Glomerular visceral epithelial cell (primary cell): Measurements from ENCODE around the gene C1RL.
"Not testable (repeated sequence)": the region's sequence is repeated elsewhere in the genome, so short reads cannot be mapped to it uniquely, and the experiment has no call there.

Source experiments
- DNase-seq: peaks from one replicate; pipeline ENCODE4 v3.0.0-alpha.2; 2016; ENCODE audit errors: extremely low spot score

Gene C1RL

DNA sequence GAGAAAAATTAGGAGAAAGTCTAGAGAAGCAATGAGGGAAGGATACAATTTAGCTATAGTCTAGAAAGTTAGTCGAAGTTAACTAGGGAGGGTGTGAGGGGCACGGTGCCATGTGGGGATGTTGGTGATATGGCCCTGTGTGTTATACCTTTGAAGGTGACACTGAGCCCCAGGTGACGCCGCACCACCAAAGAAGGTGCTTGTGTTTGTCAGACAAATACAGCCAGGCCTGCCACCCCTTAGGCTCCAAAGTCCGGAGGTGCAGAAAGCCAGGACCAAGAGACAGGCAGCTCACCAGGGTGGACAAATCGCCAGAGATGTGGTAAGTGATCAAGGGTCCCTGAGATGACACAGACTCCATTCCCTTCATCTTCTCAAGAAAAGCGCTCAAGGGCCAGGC lies 47.4 kb downstream of the C1RL start:
- no peak for DNase-seq

- DNase-seq = no peak
Measured at GRCh38 chr12:7061138-7061537, 47.9 kb downstream of the C1RL start.

- DNase-seq = peak; percentile 82
Measured at GRCh38 chr12:7060353-7060954, 48.6 kb downstream of the C1RL start, which contains the start of gene C1S. C1S (plus strand) TSS chr12:7060718; CDS start chr12:7061913, 1,195 bp downstream.

DNA sequence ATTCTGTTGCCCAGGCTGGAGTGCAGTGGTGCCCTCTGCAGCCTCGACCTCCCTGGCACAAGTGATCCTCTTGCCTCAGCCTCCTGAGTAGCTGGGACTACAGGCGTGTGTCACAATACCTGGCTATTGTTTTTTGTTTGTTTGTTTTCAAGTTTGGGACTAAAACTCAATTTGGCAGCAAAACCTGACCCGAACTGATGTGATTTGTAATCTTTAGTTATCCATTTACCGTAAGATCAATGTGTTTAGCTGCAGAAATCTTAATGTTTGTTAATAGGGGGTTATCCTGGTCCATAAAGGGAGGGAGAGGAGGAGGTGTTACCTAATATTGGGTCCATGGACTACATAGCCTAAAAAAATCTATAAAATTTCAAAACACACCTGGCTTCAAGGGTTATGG lies 49.2 kb downstream of the C1RL start:
- no peak for DNase-seq

- DNase-seq = no peak
Measured at GRCh38 chr12:7058850-7059395, 50.1 kb downstream of the C1RL start.

DNA sequence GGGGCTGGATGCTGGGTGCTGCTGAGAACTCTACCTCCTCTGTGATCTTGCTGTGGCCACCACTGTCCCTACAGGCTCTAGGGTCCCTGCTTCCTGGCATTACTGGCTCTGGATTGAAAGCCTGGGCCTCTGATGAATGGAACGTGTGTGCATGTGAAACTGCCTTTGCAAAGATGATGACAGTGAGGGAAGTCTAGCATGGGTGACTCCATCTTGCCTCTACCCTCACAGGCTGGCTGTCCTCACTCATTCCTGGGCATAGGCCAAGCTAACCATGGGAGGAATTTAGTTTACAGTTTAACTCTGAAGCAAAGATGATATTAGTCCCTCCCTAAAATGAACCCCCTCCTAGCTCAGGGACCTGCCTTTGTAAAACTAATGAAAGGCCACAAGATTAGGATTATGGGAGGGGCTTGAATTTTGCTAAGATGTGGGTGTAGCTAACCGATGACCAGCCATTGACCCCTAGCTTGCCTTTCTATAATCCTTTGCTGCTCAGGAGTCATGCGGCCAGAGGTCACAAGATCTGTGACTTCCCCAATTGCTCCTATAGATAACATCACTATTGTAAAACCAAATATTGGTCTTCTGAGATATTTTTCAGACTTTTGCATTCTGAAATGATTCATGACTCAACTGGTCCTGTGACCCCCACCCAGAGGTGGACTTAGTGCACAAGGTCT lies 50.7 kb downstream of the C1RL start:
- no peak for DNase-seq

- DNase-seq = not testable (repeated sequence)
Measured at GRCh38 chr12:7055736-7056135, 53.3 kb downstream of the C1RL start.

DNA sequence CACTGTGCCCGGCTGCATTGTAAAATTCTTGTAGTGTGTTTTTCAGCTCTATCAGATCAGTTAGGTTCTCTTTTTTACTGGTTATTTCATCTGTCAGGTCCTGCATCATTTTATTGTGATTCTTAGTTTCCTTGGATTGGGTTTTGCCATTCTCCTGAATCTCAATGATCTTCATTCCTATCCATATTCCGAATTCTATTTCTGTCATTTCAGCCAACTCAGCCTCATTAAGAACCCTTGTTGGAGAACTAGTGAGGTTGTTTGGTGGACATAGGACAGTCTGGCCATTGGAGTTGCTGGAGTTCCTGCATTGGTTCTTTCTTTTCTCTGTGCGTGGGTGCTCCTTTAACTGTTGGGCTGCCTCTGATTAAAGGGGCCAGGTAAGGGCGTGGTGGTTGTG lies 54.1 kb downstream of the C1RL start:
- no peak for DNase-seq

- DNase-seq = not testable (repeated sequence)
Measured at GRCh38 chr12:7049973-7050372, 59.0 kb downstream of the C1RL start.

DNA sequence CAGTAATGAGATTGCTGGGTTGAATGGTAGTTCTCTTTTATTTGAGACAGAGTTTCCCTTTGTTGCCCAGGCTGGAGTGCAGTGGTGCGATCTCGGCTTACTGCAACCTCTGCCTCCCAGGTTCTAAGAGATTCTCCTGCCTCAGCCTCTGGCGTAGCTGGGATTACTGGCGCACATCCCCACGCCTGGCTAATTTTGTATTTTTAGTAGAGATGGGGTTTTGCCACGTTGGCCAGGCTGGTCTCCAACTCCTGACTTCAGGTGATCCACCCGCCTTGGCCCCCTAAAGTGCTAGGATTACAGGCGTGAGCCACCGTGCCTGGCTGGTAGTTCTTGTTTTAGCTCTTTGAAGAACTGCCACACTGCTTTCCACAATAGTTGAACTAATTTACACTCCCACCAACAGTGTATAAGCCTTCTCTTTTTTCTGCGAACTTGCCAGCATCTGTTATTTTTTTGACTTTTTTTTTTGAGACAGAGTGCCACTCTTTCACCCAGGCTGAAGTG lies 59.5 kb downstream of the C1RL start:
- not testable (repeated sequence) for DNase-seq

- no peak for DNase-seq
Measured at GRCh38 chr12:7047306-7047705, 61.7 kb downstream of the C1RL start.

DNA sequence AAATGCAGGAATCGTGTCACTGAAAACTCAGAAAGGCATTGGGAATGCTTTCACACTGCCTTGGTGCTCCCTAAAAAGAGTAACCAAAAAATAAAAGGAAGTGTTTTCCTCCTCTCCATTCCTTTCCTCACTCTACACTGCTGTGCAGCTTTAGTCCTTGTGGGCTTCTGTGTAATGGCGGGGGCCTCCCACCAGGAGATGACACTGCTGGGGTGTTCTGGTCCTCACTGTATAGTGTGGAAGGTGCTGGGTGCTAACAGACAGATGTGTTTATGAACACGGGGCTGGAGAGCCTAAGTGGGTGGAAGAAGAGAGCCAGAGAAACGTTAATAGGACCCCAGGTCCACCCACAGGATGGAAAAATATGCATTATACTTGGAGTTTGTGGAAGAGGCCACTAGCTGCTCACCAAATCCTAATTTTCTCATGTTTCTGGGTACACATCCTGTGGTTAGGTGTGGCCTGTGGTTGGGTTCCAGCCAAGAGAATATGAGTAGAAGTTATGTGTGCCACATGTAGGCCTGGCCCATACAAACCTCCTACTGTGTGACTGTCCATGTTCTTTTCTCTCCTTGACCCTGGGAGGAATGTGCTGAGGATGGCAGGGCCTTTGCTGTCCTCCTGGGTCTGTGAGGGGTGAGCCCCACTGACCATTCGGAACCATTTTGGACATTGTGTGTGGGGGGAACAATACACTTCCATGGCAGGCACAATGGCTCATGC lies 62.5 kb downstream of the C1RL start:
- no peak for DNase-seq

DNA sequence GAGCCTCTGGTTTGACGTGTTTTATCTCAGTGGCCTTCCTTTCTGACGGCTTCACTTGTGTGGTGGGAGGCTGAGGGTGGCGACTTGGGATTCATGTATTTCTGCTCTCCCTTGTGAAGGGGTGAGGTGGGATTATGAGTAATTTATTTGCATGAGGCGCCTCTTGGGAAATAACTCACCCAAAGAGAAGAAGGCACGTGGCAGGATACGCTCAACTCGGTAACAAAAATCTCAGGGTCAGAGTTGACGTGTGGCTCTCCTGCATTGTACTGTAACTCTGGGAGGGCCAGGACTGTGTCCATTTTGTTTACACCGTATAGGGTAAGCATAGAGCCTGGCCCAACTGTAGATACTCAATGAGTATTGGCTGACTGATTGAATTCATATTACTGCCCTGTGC lies 63.1 kb downstream of the C1RL start:
- no peak for DNase-seq
